ENCODE measurements around the gene SGMS1. TPM values are rescaled to one million over a fixed set of nuclear protein-coding genes. Genes with fewer than 3 reads are reported as not detected.

The SGMS1 gene
- total RNA-seq, 1 donor from 2014 or later, result 27.5 TPM

DNA sequence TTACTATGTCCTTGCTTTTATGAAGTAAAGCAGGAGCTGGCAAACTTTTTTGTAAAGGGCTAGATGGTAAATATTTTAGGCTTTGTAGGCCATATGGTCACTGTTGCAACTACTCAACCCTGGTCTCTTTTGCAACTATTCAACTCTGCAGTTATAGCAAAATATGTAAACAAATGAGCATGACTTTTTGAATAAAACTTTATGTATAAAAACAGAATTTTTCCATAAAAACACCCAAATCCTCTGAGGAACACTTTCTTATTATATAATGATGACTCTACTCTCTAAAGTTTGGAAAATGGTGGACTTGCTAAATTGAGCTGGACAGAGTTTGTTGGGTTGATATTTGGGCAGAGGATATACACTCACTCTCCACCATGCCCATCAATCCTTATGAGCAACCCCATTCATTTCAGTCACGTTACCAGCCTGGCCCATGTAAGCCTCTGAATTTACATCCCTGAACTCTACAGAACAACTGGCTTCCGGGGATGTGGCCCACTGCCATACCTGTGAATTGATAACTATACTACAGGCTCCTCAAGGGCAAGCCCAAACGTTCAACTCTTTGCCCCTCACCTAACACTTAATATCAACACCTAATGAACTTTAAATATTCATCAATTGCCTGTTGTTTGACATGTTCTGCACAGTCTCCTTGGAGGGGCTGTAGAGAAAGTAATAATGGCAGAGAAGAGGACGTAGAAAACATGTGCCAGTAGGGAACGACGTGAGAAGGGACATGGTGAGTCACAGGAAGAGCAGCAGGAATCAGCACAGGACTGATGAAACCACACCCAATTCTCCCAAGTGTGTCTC lies 37.6 kb downstream of the SGMS1 start:
- Mint-ChIP-seq H3K36me3 (ENCODE audit: low read depth) (peaks cover 60% of the 10 kb centered on the region), H3K4me3 (no peak overlapping the region), H3K4me1 (peaks cover 25% of the 10 kb centered on the region), H3K9me3 (no peaks in the 10 kb centered on the region), H3K27me3 (no peaks in the 10 kb centered on the region), H3K27ac (no peak overlapping the region)
- ATAC-seq (ENCODE audit: low read depth) (no peak), DNase-seq (no peak)
- ChIA-PET POLR2A (interaction anchor here (0.5 to 0.6 kb wide), 2 partner anchors 8 to 254 kb away, joined by 3 to 5 read pairs; no protein-coding TSS in a partner anchor), CTCF (no interaction called here)
- intact Hi-C loops (cut with micrococcal nuclease), result no loop called here
- TF ChIP-seq, protein P1, sequence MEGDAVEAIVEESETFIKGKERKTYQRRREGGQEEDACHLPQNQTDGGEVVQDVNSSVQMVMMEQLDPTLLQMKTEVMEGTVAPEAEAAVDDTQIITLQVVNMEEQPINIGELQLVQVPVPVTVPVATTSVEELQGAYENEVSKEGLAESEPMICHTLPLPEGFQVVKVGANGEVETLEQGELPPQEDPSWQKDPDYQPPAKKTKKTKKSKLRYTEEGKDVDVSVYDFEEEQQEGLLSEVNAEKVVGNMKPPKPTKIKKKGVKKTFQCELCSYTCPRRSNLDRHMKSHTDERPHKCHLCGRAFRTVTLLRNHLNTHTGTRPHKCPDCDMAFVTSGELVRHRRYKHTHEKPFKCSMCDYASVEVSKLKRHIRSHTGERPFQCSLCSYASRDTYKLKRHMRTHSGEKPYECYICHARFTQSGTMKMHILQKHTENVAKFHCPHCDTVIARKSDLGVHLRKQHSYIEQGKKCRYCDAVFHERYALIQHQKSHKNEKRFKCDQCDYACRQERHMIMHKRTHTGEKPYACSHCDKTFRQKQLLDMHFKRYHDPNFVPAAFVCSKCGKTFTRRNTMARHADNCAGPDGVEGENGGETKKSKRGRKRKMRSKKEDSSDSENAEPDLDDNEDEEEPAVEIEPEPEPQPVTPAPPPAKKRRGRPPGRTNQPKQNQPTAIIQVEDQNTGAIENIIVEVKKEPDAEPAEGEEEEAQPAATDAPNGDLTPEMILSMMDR (IDR thresholded peaks at IDR 0.05), result no peak

DNA sequence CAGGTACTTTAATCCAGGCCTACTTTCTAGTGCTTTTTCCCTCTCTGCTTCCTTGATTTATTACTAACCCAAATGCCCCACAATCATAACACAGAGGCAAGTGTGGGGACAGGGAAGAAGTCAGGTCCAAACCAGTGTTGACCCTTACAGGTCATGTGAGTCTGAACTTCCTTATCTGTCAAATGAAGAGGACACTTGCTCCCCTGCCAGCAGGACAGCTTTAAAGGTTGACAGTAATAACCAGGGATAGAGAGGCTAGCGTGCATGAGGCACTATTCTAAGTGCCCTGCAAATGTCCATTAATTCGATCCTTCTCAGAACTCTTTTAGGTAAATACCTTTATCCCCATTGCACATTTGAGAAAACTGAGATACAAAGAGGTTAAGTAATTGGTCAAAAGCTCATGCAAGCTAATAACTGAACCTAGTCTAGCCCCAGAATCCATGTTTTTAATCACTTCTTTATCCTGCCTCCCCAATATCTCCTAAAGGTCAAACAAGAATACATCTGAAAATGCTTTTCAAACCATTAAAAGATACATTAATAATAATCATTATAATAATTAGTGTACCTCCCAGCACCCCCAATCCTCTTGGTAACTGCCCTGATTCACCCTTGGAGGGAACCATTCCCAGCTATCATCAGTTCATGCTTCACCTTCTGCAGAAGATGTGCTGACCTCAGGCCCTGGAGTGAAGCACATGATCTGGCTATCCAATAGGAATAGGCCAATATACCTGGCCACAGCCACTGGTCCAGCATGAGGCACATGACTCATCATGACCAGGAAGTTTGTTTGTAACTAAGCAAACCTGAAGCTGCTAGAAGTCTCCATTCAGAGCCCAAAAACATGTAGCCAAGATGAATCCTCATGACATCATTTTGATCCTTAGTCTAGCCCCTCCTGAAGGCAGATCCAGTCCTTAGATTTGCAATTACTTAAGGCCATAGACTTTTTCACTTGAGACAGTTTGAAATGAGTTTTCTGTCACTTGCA lies 40.7 kb downstream of the SGMS1 start:
- ChIA-PET POLR2A (no interaction called here), CTCF (no interaction called here)
- DNase-seq, result no peak
- ATAC-seq (ENCODE audit: low read depth), result no peak
- no peak overlapping the region for H3K4me3 Mint-ChIP-seq
- peaks cover 53% of the 10 kb centered on the region for H3K4me1 Mint-ChIP-seq
- no peaks in the 10 kb centered on the region for H3K9me3 Mint-ChIP-seq
- H3K36me3 Mint-ChIP-seq (ENCODE audit: low read depth), result peaks cover 42% of the 10 kb centered on the region
- TF ChIP-seq, protein P1 (IDR thresholded peaks at IDR 0.05), result no peak
- no peaks in the 10 kb centered on the region for H3K27me3 Mint-ChIP-seq
- no peak overlapping the region for H3K27ac Mint-ChIP-seq
- intact Hi-C loops (cut with micrococcal nuclease), result no loop called here

DNA sequence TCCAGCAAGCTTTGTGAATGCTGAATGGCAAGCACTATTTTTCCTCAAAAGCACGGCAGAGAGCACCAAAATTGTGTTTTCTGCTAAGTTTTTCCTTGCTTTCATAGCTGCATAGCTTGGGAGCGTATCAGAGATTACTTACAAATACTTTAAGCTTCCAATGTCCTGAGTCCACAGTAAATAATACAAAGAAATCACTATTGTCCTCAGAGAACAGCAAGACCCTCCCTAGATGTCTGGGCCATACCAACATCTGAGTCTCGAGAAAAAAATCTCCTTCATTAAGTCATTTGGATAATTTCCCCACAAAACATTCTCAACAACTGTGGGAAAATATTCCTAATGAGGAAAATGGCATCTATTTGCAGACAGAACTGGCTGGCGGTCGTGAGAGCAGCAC lies 41.7 kb downstream of the SGMS1 start:
- DNase-seq (no peak), ATAC-seq (ENCODE audit: low read depth) (no peak)
- Mint-ChIP-seq H3K9me3 (no peaks in the 10 kb centered on the region), H3K36me3 (ENCODE audit: low read depth) (peaks cover 32% of the 10 kb centered on the region), H3K4me3 (no peak overlapping the region), H3K27ac (no peak overlapping the region), H3K4me1 (peaks cover 63% of the 10 kb centered on the region), H3K27me3 (no peaks in the 10 kb centered on the region)
- ChIA-PET POLR2A (no interaction called here), CTCF (no interaction called here)
- intact Hi-C loops (cut with micrococcal nuclease), result no loop called here
- TF ChIP-seq, protein P1 (IDR thresholded peaks at IDR 0.05), result no peak

DNA sequence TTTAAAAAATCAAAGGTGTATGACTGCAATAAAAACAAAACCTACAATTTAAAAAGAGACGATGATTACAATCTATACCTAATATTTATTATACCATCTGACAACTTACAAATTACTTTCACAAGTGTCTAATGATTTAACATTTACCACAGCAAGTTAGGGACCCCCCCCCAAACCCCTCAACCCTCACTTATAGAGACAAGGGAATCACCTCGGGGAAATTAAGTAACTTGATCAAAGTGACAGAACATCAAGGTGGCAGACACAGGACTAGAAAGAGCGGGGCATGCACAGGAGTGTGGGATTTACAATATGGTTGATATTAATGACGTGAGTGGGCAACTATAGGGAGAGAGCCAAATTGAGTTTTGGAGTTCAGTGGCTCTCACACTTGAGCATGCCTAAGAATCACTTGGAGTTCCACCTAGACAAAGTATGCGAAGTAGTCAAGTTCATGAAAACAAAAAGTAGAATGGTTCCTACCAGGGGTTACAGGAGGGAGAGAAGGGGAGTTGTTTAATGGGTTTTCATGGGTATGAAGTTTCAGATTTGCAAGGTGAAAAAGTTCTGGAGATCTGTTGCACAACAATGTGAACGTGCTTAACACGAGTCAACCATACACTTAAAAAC lies 43.4 kb downstream of the SGMS1 start:
- Mint-ChIP-seq H3K4me1 (peaks cover 71% of the 10 kb centered on the region), H3K9me3 (no peaks in the 10 kb centered on the region), H3K36me3 (ENCODE audit: low read depth) (peaks cover 21% of the 10 kb centered on the region), H3K27me3 (no peaks in the 10 kb centered on the region), H3K27ac (no peak overlapping the region), H3K4me3 (no peak overlapping the region)
- intact Hi-C loops (cut with micrococcal nuclease), result no loop called here
- TF ChIP-seq, protein P1 (IDR thresholded peaks at IDR 0.05), result no peak
- DNase-seq (no peak), ATAC-seq (ENCODE audit: low read depth) (no peak)
- POLR2A ChIA-PET, result no interaction called here
- CTCF ChIA-PET, result no interaction called here

All from activated B cell treated with CpG ODN at 0.5 μM for 24 hours (primary cell).